OCI-LY1 (cell line): ENCODE data around the gene MEIS1.

Source experiments
- EZH2 ChIP-seq: fragments of 200-600 bp; sonication (generic), shearing (Covaris generic); IDR thresholded peaks from 2 replicates; pipeline ENCODE4 v1.8.0; 2017; ENCODE audit warnings: borderline replicate concordance, mixed run types, mild to moderate bottlenecking, antibody characterized with exemption, low read length, moderate library complexity, mixed read lengths
- TF ChIP-seq, protein P1 (sequence below): fragments of 200-600 bp; sonication (generic), shearing (Covaris generic); IDR thresholded peaks from 2 replicates; pipeline ENCODE4 v1.5.1; 2017; ENCODE audit warnings: mild to moderate bottlenecking, antibody characterized with exemption, low read length, moderate library complexity, mixed read lengths

DNA sequence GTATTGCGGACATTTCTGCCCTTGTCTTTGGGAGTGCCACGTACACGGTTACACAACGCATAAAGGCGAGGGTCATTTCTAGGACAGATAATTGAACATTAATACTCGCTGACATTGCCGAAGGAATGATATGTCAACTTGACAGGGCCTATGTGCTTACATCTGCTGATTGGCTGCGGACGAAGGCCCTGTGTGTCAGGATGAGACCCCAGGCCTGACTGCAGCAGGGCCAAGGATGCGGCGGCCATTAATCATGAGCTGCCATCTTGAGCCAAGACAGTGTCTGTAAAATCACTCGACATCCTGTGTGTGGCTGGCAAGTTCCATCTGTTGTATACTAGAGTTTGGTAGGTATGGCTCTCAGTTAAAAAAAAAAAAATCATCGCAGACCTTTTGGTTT lies 96.6 kb downstream of the MEIS1 start:
- TF ChIP-seq, protein P1, sequence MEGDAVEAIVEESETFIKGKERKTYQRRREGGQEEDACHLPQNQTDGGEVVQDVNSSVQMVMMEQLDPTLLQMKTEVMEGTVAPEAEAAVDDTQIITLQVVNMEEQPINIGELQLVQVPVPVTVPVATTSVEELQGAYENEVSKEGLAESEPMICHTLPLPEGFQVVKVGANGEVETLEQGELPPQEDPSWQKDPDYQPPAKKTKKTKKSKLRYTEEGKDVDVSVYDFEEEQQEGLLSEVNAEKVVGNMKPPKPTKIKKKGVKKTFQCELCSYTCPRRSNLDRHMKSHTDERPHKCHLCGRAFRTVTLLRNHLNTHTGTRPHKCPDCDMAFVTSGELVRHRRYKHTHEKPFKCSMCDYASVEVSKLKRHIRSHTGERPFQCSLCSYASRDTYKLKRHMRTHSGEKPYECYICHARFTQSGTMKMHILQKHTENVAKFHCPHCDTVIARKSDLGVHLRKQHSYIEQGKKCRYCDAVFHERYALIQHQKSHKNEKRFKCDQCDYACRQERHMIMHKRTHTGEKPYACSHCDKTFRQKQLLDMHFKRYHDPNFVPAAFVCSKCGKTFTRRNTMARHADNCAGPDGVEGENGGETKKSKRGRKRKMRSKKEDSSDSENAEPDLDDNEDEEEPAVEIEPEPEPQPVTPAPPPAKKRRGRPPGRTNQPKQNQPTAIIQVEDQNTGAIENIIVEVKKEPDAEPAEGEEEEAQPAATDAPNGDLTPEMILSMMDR = no peak
- no peak for TF ChIP-seq EZH2
